HG02970 (cell line): ENCODE data around the gene EPYC.

Source experiments
- ATAC-seq: cut with Tn5 transposase; IDR thresholded peaks from one replicate; pipeline ENCODE4 v1.9.1; 2021; ENCODE audit warnings: mild to moderate bottlenecking, moderate library complexity, moderate number of reproducible peaks; ENCODE audit not compliant: unreplicated experiment, low FRiP score

EPYC gene

GRCh38 chr12:90917431-90917830 is 87.3 kb downstream of the EPYC start:
- no peak for ATAC-seq

- ATAC-seq: no peak
Measured at GRCh38 chr12:90916516-90916915, 88.3 kb downstream of the EPYC start.

- ATAC-seq: no peak
Measured at GRCh38 chr12:90915353-90915752, 89.4 kb downstream of the EPYC start.
